ENCODE data around the gene FCRLA.
"Not testable (repeated sequence)": the region's sequence is repeated elsewhere in the genome, so short reads cannot be mapped to it uniquely, and the experiment has no call there.

DNA sequence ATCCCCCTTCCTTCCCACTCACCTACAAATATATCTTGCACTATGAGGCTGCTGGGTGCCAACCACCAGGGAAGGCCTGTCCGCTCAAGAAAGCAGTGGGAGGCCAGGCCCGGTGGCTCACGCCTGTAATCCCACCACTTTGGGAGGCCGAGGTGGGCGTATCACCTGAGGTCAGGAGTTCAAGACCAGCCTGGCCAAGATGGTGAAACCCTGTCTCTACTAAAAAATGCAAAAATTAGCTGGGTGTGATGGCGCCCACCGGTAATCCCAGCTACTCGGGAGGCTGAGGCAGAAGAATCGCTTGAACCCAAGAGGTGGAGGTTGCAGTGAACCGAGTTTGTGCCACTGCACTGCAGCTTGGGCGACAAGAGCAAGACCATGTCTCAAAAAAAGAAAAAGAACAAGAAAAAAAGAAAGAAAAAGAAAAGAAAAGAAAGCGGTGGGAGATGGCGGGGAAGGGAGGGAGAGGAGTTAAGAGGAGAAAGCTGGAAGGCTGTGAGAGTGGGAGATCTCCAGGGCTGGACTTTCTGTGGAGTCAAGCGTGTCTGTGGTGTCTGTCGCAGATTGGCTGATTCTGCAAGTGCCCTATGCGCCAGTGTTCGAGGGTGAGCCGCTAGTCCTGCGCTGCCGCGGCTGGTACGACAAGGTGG, 18.4 kb downstream of the FCRLA start:
- TF ChIP-seq, protein P1, sequence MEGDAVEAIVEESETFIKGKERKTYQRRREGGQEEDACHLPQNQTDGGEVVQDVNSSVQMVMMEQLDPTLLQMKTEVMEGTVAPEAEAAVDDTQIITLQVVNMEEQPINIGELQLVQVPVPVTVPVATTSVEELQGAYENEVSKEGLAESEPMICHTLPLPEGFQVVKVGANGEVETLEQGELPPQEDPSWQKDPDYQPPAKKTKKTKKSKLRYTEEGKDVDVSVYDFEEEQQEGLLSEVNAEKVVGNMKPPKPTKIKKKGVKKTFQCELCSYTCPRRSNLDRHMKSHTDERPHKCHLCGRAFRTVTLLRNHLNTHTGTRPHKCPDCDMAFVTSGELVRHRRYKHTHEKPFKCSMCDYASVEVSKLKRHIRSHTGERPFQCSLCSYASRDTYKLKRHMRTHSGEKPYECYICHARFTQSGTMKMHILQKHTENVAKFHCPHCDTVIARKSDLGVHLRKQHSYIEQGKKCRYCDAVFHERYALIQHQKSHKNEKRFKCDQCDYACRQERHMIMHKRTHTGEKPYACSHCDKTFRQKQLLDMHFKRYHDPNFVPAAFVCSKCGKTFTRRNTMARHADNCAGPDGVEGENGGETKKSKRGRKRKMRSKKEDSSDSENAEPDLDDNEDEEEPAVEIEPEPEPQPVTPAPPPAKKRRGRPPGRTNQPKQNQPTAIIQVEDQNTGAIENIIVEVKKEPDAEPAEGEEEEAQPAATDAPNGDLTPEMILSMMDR (IDR thresholded peaks at IDR 0.05; ENCODE audit: low read depth, low read length, poor library complexity, severe bottlenecking) = not testable (repeated sequence)
- TF ChIP-seq EZH2phosphoT487 (IDR thresholded peaks at IDR 0.05; ENCODE audit: borderline replicate concordance, low read length) = not testable (repeated sequence)

Data from DOHH2 (cell line).